Peyer's patch (tissue), 4 donors: ENCODE results near the gene SHMT2.

ENCODE experiments used
- POLR2A ChIP-seq, 2 donors: fragments of 450-650 bp; IDR thresholded peaks; one replicate each; pipeline ENCODE4 v1.5.1; 2017; ENCODE audit warnings: antibody characterized with exemption in 2 of 2, mild to moderate bottlenecking in 2 of 2, moderate library complexity in 2 of 2
- TF ChIP-seq, protein P1 (sequence below), 6 experiments: fragments of 450-650 bp in 4 of 6; fragments of 200-600 bp in 2 of 6; sonication (generic) in 1 of 6; IDR thresholded peaks; one replicate each; pipeline ENCODE4 v1.5.1; 2017 to 2019; ENCODE audit warnings: antibody characterized with exemption in 6 of 6, mild to moderate bottlenecking in 3 of 6, moderate library complexity in 1 of 6

DNA sequence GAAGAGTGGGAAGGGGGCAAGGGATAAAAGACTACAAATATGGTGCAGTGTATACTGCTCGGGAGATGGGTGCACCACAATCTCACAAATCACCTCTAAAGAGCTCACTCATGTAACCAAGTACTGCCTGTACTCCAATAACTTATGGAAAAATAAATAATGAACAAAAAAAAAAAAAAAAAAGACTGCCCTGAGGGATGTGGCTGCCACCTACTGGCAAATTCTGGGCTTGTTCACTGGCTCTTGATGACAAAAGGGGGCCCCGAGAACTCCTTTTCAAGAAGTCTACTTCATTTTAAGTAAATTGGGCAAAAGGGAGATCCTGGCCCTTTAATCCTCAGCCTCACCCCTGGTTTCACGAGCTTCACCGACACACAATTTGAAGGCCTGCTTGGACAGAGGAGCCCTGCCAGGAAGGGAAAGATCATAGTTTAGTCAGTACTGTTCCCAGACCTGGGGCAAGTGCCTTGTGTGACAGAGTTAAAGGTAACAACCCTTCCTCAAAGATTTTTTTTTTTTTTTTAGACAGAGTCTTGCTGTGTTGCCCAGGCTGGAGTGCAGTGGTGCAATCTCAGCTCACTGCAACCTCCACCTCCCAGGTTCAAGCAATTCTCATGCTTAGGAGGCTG lies 47.5 kb downstream of the SHMT2 start:
- TF ChIP-seq, protein P1, sequence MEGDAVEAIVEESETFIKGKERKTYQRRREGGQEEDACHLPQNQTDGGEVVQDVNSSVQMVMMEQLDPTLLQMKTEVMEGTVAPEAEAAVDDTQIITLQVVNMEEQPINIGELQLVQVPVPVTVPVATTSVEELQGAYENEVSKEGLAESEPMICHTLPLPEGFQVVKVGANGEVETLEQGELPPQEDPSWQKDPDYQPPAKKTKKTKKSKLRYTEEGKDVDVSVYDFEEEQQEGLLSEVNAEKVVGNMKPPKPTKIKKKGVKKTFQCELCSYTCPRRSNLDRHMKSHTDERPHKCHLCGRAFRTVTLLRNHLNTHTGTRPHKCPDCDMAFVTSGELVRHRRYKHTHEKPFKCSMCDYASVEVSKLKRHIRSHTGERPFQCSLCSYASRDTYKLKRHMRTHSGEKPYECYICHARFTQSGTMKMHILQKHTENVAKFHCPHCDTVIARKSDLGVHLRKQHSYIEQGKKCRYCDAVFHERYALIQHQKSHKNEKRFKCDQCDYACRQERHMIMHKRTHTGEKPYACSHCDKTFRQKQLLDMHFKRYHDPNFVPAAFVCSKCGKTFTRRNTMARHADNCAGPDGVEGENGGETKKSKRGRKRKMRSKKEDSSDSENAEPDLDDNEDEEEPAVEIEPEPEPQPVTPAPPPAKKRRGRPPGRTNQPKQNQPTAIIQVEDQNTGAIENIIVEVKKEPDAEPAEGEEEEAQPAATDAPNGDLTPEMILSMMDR (IDR thresholded peaks at IDR 0.05): peak in 3 of 6 experiments; percentile 15 to 20 (median 17)
- no peak for TF ChIP-seq POLR2A (IDR thresholded peaks at IDR 0.05)
